C4-2B (cell line): ENCODE results near the gene MIEF1.
A peak's percentile ranks its signal among the peaks of the same experiment; 100 is the strongest.

ENCODE experiments used
- H3K27ac ChIP-seq: fragments of 450-650 bp; 2 replicates; pipeline ENCODE4 v1.5.1; 2017
- ZFX ChIP-seq: fragments of 450-650 bp; IDR thresholded peaks from 2 replicates; pipeline ENCODE4 v1.6.1; 2017
- TF ChIP-seq, protein P1 (sequence below): fragments of 450-650 bp; conservative IDR thresholded peaks from 2 replicates; pipeline ENCODE4 v1.5.1; 2017; ENCODE audit warnings: mild to moderate bottlenecking

The MIEF1 gene

DNA sequence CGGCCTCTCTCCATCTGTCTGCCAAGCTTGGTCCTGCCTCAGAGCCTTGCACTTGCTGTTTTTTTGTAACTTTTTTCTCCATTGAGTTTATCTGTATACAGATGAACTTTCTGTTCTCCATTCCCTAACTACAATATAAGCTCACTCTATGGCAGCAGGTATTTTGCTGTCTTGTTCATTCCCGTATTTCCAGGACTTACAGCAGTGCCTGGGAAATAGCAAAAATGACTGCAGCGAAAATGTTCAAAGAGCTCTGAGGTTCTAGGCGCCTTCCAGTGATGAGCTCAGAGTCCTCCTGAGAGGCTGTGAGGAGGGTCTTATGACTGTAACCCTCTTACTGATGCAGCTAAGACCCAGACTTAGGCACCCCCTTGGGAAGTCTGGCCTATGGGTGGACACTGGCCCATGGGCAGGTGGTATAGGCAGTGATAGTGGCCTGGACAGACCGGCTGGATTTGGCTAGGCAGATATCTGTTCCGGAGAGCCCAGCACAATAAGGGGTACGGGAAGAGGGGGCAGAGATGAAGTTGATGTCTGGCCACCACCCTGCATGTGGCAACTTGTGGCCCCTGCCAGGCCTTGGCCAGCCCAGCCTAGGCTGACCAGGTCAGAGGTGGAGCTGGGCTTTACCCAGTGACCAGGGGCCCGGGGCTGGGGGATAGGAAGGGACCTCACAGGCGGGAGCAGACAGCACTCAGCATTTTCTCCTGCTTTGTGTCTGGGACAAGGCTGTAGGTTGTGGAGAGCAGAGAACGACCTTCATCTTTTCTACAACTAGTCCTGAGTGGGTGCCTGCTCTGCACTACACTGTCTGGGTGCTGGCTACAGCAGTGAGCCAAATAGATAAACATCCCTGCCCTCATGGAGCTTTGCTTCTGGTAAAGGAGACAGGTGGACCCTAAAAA is 22.9 kb downstream of the MIEF1 start:
- H3K27ac ChIP-seq, result peak overlapping the region; percentile 1; the same call in 1 of the 2 replicates
- no peak for TF ChIP-seq ZFX

DNA sequence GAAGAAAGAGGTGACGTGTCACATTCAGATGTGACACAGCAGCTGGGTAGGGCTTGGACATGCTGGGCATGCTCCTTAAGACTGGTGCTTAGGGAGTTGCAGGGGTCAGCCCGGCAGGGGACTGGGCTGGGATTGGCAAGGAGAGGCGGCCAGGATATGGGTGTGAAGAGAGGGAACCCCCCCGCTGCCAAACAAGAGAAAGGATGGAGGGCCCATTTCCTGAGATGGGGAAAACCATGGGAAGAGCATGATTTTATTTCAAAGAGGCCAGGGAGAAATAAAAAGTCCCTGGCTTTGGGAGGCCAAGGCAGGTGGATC is 23.5 kb downstream of the MIEF1 start:
- TF ChIP-seq ZFX, result no peak
- TF ChIP-seq, protein P1, sequence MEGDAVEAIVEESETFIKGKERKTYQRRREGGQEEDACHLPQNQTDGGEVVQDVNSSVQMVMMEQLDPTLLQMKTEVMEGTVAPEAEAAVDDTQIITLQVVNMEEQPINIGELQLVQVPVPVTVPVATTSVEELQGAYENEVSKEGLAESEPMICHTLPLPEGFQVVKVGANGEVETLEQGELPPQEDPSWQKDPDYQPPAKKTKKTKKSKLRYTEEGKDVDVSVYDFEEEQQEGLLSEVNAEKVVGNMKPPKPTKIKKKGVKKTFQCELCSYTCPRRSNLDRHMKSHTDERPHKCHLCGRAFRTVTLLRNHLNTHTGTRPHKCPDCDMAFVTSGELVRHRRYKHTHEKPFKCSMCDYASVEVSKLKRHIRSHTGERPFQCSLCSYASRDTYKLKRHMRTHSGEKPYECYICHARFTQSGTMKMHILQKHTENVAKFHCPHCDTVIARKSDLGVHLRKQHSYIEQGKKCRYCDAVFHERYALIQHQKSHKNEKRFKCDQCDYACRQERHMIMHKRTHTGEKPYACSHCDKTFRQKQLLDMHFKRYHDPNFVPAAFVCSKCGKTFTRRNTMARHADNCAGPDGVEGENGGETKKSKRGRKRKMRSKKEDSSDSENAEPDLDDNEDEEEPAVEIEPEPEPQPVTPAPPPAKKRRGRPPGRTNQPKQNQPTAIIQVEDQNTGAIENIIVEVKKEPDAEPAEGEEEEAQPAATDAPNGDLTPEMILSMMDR, result no peak
- H3K27ac ChIP-seq, result peak overlapping the region; percentile 1; the same call in 1 of the 2 replicates

DNA sequence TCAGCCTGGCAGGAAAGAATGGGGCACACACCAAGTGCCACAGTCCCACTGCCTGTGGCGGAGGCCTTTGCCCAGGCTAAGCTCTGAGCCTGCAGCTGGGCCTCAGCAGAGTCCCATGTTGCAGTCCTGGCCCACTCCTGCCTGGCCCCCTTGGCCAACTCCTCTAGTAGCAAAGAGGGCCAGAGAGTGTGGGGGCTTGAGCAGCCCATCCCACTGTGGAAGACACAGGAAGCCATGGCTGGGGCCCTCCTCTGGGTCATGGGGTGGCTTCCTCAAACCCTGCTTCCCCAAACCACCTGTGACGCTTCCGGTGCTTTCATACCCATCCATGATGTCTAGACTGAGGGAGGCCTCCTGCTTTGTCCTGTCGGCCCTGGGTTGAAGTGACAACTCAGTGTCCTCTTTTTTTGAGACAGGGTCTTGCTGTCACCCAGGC is 24.7 kb downstream of the MIEF1 start:
- TF ChIP-seq, protein P1, result no peak
- TF ChIP-seq ZFX, result no peak
- peak overlapping the region; percentile 85 for H3K27ac ChIP-seq

DNA sequence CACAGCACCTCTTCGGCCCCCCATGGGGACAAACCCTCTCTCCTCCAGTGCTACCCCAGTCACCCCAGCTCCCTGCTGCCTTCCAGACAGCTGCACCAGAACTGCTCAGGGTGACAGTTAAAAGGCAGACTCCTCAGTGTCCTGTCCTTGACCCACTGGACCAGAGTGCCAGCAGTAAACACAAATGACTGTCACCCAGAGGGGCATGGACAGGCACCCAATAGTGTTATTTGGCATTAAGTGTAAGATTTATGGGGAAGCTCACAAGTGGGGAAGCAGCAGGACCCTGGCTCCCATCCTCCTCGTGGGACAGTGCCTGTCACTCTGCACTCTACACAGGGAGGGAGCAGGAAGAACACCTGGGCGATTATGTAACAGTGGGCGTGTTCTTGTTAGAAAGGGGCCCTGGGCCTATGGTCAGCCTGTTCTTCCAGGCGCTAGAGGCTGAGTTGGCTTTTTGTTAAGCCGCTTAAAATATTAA is 25.4 kb downstream of the MIEF1 start:
- no peak for TF ChIP-seq ZFX
- TF ChIP-seq, protein P1, result no peak
- H3K27ac ChIP-seq, result peak overlapping the region; percentile 85

DNA sequence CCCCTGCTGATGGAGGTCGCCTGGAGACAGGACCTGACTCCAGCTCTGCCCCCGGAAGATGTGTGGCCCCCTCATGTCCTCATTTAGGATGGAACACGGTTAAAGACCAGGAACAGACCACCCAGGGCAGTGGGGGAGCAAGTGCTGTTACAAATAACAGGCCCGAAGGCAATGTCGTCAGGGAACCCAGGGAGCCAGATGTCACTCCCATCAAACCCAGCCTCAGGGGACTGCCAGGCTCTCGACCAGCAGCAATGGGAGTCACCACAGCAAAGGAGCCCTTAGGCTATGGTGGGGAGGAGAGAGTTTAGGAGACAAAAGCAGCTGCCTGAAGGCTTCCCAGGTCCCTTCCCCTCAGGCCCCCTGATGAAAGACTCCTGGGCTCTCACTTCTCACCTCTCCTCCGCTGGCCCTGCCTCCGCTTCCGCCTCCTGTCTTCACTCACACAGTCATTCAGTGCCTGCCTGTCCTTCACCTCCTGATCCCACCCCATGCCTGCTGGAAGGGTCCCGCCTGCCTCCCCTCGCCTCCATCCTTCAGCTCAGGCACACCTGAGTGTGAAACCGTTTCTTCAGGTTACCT is 26.1 kb downstream of the MIEF1 start:
- TF ChIP-seq, protein P1, result no peak
- no peak for TF ChIP-seq ZFX
- H3K27ac ChIP-seq, result peak overlapping the region; percentile 85

DNA sequence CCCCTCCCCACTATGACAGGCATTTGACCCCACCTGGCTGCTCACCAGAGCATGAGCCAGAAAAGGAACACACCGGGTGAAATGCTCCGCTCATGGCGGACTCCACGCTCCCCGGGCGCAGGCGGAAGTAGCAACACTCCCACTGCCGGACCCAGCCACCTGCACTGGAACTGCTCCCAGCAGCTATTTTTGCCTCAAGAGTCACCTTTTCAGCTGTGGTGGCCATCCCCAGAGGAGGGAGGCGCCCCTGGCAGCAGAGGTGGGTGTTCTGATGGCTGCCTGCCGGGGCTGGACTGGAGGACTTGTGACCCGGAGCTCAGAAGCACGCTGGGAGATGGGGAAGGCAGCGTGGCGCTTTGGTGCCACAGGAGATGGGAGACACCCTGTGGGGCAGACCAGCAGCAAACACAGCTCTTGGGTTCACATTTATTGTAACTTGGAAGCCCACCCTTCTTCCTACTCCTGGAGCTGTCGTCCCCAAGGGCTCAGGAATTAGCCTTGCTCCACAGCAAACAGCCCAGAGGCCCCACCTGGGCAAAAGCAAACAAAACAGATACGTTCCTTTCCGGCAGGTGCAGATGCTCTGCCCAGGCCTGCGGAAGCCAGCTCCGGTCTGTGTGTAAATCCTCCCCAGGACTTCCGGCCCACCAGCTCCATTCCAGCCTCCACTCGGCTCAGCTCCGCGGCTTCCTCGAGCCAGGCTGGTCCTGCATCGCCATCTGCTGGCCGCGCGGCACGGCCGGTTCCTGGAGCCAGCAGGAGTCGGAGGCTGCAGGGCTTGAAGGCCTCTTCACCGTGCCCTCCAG is 26.8 kb downstream of the MIEF1 start:
- TF ChIP-seq ZFX, result no peak; the same call in 1 of the 2 replicates
- TF ChIP-seq, protein P1, result peak; percentile 99
- peak overlapping the region; percentile 85 for H3K27ac ChIP-seq

DNA sequence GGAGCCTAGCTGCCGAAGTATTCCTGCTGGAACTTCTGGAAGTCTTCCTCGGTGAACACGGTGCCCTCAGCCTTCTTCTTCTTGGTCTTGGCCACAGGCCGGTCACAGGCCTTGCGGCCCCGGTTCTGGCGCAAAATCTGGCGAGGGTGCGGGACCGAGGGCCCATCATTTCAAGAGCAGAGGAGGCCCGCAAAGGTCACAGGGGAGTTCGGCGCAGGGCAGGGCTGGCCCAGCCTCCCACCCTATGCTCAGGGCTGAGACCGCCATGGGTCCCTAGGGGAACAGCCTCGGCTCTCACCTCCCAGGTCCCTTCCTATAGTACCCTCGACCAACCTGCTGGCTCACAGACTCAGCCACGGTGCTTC is 27.4 kb downstream of the MIEF1 start:
- peak overlapping the region; percentile 85 for H3K27ac ChIP-seq
- TF ChIP-seq, protein P1, result no peak; the same call in none of the 2 replicates
- TF ChIP-seq ZFX, result no peak; the same call in 1 of the 2 replicates
